ENCODE results near the gene DRG1.
"Not testable (repeated sequence)": the region's sequence is repeated elsewhere in the genome, so short reads cannot be mapped to it uniquely, and the experiment has no call there.

Gene DRG1, protein sequence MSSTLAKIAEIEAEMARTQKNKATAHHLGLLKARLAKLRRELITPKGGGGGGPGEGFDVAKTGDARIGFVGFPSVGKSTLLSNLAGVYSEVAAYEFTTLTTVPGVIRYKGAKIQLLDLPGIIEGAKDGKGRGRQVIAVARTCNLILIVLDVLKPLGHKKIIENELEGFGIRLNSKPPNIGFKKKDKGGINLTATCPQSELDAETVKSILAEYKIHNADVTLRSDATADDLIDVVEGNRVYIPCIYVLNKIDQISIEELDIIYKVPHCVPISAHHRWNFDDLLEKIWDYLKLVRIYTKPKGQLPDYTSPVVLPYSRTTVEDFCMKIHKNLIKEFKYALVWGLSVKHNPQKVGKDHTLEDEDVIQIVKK

DNA sequence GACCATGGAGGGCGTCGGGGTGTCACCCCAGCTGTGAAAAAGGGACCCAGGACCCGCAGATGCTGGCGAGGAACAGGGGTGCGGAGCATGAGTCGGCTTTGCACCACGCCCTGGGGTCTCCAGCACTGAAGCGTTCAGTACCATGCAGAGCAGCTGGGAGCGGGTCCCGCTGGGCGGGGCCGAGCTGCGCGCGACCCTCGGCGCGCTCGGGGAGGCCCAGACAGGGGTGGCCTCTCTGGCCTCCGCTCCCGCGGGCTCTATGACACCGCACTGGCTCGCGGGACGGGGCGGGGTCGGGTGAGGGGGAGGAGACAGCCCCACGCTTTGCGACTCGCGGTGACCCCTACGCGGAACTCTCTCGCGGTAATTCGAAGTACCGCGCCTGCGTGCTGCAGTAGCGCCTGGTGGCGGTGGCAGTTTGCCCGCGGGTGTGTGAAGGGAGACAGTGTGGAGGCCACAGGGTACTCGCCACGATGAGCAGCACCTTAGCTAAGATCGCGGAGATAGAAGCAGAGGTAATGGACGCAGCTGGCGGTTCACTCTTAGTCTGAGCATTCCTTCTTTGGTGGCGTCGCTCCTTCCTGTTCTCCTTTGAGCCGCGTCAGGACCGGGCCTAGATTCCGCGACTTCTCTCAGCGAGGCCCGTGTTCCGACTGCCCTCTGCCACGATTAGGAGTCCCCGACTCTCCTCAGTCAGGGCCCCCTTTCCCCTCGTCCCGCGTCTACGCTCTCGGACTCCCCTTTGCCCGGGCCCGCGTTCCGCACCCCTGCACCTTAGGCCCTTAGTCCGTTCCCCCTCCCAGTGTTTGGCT, at the start of gene DRG1:
Gene DRG1 (plus strand): TSS at position 394 of the 812 bp plus-strand sequence. CDS start 80 bp downstream, at position 474.
- Mint-ChIP-seq H3K27ac (peak within 1 kb of the TSS; percentile 91), H3K9me3 (peaks cover 2% of the 10 kb centered on the region), H3K4me1 (ENCODE audit: low read depth) (peaks cover 15% of the 10 kb centered on the region), H3K4me3 (peak within 1 kb of the TSS; percentile 95), H3K27me3 (ENCODE audit: low read depth) (peaks cover 3% of the 10 kb centered on the region), H3K36me3 (ENCODE audit: low read depth) (peaks cover 14% of the 10 kb centered on the region)

DNA sequence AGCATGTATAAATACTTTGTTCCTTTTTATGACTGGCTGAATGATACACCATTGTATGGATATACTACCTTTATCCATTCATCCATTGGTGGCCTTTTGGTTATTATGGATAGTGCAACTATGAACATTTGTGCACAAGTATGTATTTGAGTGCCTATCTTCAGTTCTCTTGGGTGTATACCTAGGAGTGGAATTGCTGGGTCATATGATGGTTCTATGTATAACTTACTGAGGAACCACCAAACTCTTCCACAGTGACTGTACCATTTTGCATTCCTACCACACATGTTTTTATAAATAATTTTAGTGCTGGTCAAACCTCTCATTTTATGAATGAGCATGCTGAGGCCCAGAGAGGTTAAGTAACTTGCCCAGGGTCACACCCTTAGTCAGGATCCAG, 49.4 kb upstream of the DRG1 start:
- Mint-ChIP-seq H3K27me3 (ENCODE audit: low read depth) (peaks cover 11% of the 10 kb centered on the region), H3K36me3 (ENCODE audit: low read depth) (no peaks in the 10 kb centered on the region), H3K4me1 (ENCODE audit: low read depth) (peaks cover 7% of the 10 kb centered on the region), H3K27ac (no peak overlapping the region), H3K4me3 (no peak overlapping the region), H3K9me3 (no peaks in the 10 kb centered on the region)

DNA sequence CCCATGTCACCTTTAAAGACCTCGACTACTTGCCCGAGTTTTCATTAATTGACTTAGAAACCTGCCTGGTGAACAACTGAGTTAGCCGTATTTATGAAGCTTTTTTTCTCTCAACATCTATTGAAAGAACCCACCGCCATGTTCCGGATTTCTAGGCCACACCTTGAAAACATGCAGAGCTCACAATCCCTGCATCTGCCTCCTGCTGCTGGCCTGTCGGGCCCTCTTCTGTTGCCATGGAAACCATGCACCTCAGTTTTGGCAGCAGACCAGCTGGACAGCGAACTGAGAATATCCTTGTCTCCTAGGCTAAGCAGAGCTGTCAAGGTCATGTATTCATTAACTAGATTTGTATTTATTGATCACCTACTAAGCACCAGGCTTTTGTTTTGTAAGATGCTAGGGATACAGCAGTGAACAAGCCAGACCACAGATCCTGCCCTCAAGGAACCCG, 49.0 kb upstream of the DRG1 start:
- Mint-ChIP-seq H3K9me3 (no peaks in the 10 kb centered on the region), H3K27me3 (ENCODE audit: low read depth) (peaks cover 11% of the 10 kb centered on the region), H3K36me3 (ENCODE audit: low read depth) (no peaks in the 10 kb centered on the region), H3K4me1 (ENCODE audit: low read depth) (peaks cover 6% of the 10 kb centered on the region), H3K27ac (no peak overlapping the region), H3K4me3 (no peak overlapping the region)

DNA sequence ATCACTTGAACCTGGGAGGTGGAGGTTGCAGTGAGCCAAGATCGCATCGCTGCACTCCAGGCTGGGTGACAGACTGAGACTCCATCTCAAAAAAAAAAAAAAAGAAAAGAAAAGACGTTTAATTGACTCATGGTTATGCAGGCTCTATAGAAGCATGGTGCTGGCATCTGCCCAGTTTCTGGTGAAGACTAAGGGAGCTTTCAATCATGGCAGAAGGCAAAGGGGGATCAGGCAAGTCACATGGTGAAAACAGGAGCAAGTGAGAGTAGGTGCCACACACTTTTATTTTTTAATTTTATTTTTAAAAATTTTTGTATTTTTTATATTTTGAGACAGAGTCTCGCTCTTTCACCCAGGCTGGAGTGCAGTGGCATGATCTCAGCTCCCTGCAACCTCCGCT, 44.9 kb upstream of the DRG1 start:
- H3K9me3 Mint-ChIP-seq, result no peaks in the 10 kb centered on the region
- peaks cover 19% of the 10 kb centered on the region for H3K27me3 Mint-ChIP-seq (ENCODE audit: low read depth)
- H3K4me1 Mint-ChIP-seq (ENCODE audit: low read depth), result peaks cover 1% of the 10 kb centered on the region
- no peak overlapping the region for H3K27ac Mint-ChIP-seq
- no peaks in the 10 kb centered on the region for H3K36me3 Mint-ChIP-seq (ENCODE audit: low read depth)
- H3K4me3 Mint-ChIP-seq, result no peak overlapping the region

DNA sequence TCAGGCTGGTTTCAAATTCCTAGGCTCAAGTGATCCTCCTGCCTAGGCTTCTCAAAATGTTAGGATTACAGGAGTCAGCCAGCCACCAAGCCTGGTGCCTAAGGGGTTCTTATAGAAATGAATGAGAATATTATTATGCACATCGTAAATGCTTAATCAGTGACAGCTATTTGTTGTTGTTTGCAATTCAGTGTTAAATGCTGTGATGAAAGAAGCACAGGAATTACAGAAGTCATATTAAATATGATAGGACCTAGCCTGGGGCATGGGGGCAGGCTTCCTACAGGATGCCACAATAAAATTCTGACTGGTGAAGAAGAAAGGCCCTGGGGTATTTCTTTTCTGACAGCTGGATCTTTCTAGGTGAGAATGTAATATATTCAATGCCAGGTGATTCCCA, 39.4 kb upstream of the DRG1 start:
- H3K4me3 Mint-ChIP-seq, result no peak overlapping the region
- peaks cover 8% of the 10 kb centered on the region for H3K27me3 Mint-ChIP-seq (ENCODE audit: low read depth)
- no peaks in the 10 kb centered on the region for H3K36me3 Mint-ChIP-seq (ENCODE audit: low read depth)
- no peaks in the 10 kb centered on the region for H3K4me1 Mint-ChIP-seq (ENCODE audit: low read depth)
- no peaks in the 10 kb centered on the region for H3K9me3 Mint-ChIP-seq
- no peak overlapping the region for H3K27ac Mint-ChIP-seq

DNA sequence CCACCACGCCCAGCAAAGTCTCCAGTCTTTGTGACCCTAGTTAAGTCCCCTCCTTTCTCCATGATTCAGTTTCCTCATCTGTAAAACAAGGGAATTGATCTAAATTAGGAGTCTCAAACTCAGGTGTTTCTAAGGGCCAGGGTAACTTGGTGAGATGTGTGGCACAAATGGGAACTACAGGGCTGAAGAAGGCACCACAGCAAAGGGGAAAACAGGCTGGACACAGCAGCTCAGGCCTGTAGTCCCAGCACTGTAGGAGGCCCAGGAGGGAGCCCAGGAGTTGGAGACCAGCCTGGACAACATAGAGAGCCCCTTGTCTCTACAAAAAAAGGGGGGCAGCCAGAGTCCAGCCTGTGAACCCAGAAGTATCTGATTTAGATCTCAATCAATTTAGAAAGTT, 37.7 kb upstream of the DRG1 start:
- H3K9me3 Mint-ChIP-seq, result no peaks in the 10 kb centered on the region
- peaks cover 3% of the 10 kb centered on the region for H3K27me3 Mint-ChIP-seq (ENCODE audit: low read depth)
- H3K4me1 Mint-ChIP-seq (ENCODE audit: low read depth), result no peaks in the 10 kb centered on the region
- H3K27ac Mint-ChIP-seq, result no peak overlapping the region
- H3K36me3 Mint-ChIP-seq (ENCODE audit: low read depth), result no peaks in the 10 kb centered on the region
- no peak overlapping the region for H3K4me3 Mint-ChIP-seq

DNA sequence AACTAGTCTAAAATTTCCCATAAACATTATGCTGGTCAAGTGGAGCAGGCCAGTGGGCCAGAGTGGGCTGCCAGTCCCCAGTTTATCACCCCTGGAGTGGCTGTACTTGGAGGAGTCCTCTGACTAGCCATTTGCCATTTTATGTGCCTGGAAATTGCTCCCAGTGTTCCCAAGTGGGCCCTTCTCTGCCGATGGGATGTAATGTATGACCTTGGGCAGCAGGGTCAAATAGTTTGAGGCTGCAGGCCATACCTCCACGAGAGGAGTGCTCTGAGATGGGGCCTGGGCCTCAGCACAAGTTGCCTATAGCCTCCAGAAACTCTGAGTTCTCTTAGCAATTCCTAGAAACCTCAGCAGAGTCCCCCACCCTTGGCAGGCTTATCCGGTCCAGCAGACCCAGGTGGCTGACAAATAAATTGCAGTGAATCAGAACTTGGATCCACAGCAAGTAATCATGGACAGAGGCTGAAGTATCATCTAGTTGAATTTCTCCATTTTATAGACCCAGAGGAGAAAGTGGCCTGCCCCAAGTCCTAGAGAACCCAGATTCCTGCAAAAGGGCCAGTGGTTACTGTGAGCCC, 35.4 kb upstream of the DRG1 start:
- Mint-ChIP-seq H3K4me1 (ENCODE audit: low read depth) (peaks cover 5% of the 10 kb centered on the region), H3K4me3 (no peak overlapping the region), H3K27ac (no peak overlapping the region), H3K9me3 (no peaks in the 10 kb centered on the region), H3K27me3 (ENCODE audit: low read depth) (peaks cover 4% of the 10 kb centered on the region), H3K36me3 (ENCODE audit: low read depth) (no peaks in the 10 kb centered on the region)

DNA sequence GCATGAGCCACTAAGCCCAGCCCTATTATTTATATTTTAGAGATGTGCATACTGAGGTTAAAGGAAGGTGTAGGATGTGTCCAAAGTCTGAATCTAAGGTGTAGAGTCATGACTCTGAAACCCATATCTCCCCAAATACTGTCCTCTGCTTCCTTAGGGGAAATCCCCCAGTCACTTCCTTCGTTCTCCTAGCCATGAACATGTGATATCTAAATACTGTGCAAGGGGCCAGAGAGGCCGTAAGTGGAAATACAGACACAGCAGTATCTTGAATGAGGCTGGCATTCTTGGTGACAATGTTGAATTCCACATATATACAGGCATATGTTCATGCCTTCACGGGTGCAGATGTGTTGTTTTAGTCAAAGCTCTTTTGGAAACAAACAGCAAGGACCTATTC, 32.0 kb upstream of the DRG1 start:
- Mint-ChIP-seq H3K9me3 (no peaks in the 10 kb centered on the region), H3K27me3 (ENCODE audit: low read depth) (peaks cover 4% of the 10 kb centered on the region), H3K4me3 (no peak overlapping the region), H3K27ac (no peak overlapping the region), H3K4me1 (ENCODE audit: low read depth) (peaks cover 5% of the 10 kb centered on the region), H3K36me3 (ENCODE audit: low read depth) (no peaks in the 10 kb centered on the region)

DNA sequence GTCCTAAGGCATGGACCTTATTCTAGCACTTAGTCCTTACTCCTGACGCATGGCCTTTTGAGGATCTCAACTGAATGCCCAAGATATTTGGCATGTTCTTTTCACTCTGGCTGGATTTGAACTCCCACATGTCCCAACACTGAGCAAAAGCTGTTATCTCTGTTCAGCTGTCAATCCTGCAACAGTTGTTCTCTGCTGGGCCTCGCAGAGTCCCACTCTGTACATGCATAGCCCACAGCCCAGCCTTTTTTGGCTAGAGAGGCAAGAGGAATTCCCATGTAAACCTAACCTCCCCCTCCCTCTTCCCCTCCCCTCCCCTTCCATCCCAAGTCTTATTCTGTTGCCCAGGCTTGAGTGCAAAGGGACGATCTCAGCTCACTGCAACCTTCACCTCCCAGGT, 21.8 kb upstream of the DRG1 start:
- Mint-ChIP-seq H3K4me3 (no peak overlapping the region), H3K27ac (no peak overlapping the region), H3K9me3 (no peaks in the 10 kb centered on the region), H3K4me1 (ENCODE audit: low read depth) (no peaks in the 10 kb centered on the region), H3K27me3 (ENCODE audit: low read depth) (peaks cover 3% of the 10 kb centered on the region), H3K36me3 (ENCODE audit: low read depth) (no peaks in the 10 kb centered on the region)

DNA sequence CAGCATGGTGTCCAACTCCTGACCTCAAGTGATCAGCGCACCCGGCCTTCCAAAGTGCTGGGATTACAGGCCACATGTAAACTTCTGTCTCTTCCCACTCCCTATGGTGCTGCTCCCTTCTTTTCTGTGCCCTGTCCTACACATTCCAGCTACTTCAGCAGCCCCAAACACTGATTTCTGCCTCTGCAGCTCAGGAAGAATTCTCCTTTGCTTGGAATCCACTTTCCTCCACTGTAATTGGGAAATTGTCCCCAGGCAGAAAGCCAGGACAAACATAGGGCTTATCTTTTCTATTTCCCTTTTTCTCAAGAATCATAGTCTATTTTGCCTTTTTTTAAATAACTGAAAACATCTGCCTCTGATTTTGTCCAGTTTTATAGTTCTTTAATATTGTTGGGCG, 21.3 kb upstream of the DRG1 start:
- no peaks in the 10 kb centered on the region for H3K9me3 Mint-ChIP-seq
- no peak overlapping the region for H3K4me3 Mint-ChIP-seq
- H3K27ac Mint-ChIP-seq, result no peak overlapping the region
- no peaks in the 10 kb centered on the region for H3K36me3 Mint-ChIP-seq (ENCODE audit: low read depth)
- H3K4me1 Mint-ChIP-seq (ENCODE audit: low read depth), result no peaks in the 10 kb centered on the region
- peaks cover 3% of the 10 kb centered on the region for H3K27me3 Mint-ChIP-seq (ENCODE audit: low read depth)

DNA sequence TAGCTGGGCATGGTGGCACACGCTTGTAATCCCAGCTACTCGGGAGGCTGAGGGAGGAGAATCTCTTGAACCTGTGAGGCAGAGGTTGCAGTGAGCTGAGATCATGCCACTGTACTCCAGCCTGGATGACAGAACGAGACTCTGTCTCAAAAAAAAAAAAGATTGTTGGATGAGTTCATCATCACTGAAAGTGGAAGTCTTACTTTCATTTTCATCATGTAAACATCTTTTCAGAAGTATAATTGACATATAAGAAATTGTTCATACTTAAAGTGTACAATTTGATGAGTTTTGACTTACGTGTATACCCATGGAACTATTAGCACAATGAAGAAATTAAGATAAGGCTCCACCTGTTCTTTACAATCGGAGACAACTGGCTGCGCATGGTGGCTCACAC, 20.8 kb upstream of the DRG1 start:
- not testable (repeated sequence) for H3K4me3 Mint-ChIP-seq; H3K36me3 Mint-ChIP-seq (ENCODE audit: low read depth); H3K27me3 Mint-ChIP-seq (ENCODE audit: low read depth); H3K9me3 Mint-ChIP-seq; H3K27ac Mint-ChIP-seq; H3K4me1 Mint-ChIP-seq (ENCODE audit: low read depth)

DNA sequence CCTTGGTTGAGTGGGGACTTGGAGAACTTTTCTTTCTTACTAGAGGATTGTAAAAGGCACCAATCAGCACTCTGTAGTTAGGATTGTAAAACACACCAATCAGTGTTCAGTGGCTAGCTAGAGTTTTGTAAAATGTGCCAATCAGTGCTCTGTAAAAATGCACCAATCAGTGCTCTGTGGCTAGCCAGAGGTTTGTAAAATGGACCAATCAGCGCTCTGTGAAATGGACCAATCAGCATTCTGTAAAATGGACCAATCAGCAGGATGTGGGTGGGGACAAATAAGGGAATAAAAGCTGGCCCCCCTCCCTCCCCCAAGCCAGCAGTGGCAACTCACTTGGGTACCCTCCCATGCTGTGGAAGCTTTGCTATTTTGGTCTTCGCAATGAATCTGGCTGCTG, 5.5 kb upstream of the DRG1 start:
- Mint-ChIP-seq H3K4me3 (no peak overlapping the region), H3K27ac (no peak overlapping the region), H3K4me1 (ENCODE audit: low read depth) (peaks cover 3% of the 10 kb centered on the region), H3K9me3 (peaks cover 4% of the 10 kb centered on the region), H3K27me3 (ENCODE audit: low read depth) (peaks cover 8% of the 10 kb centered on the region), H3K36me3 (ENCODE audit: low read depth) (no peaks in the 10 kb centered on the region)

DNA sequence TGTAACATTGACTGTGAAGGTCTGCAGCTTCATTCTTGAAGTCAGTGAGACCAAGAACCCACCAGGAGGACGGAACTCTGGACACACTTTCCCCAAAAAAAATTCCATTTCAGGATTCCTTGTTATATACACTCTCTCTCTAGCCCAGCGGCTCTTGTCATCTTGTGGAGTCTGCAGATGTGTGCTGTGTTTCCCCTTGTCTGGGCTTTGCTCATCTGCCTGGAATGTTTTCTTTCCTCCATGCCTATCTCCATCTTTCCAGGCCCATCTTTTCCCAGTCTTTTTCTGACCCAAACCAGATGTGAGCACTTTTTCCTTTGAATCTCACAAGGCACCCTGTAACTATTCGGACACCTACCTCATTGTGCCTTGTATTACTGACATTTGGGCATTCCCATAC, 5.1 kb upstream of the DRG1 start:
- H3K27me3 Mint-ChIP-seq (ENCODE audit: low read depth), result peaks cover 8% of the 10 kb centered on the region
- no peaks in the 10 kb centered on the region for H3K36me3 Mint-ChIP-seq (ENCODE audit: low read depth)
- no peak overlapping the region for H3K4me3 Mint-ChIP-seq
- peaks cover 4% of the 10 kb centered on the region for H3K9me3 Mint-ChIP-seq
- H3K27ac Mint-ChIP-seq, result no peak overlapping the region
- peaks cover 3% of the 10 kb centered on the region for H3K4me1 Mint-ChIP-seq (ENCODE audit: low read depth)

DNA sequence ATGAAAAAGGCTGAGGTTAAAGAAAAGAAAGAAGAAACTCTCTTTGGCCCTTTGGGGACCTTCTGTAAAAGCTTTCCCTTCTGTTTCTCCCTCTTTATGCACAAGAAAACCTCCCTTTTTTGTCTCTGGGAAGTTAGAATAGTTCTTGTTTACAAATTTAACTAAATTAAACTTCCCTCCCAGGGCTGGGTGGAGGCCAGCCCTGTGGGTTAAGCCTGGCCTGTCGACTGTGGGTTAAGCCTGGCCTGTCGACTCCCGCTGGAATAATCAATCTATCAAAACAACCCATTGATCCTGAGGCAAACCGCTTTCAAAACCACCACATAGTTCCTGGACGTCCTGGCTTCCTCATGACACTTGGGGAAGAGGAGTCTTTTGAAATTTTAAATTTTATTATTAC, 1.2 kb upstream of the DRG1 start:
- no peak overlapping the region for H3K27ac Mint-ChIP-seq
- no peak overlapping the region for H3K4me3 Mint-ChIP-seq
- H3K36me3 Mint-ChIP-seq (ENCODE audit: low read depth), result peaks cover 12% of the 10 kb centered on the region
- peaks cover 5% of the 10 kb centered on the region for H3K27me3 Mint-ChIP-seq (ENCODE audit: low read depth)
- peaks cover 4% of the 10 kb centered on the region for H3K9me3 Mint-ChIP-seq
- peaks cover 14% of the 10 kb centered on the region for H3K4me1 Mint-ChIP-seq (ENCODE audit: low read depth)

DNA sequence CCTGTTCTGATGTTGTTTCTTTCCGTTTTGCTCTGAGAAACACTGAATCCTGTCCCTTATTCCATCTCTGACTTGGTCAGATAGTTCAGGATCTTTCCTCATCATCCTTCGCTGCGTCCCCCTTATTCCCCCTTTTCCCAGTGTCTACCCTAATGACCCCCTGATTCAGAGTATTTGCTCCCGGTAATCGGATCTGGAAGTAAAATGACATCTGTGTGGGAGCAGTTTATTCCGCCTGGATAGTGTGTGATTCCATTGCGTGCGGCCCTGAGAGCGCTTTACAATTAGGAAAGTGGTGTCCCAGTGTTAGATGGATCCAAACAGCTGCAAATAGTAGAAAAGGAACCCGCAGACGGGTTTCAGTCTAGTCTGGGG, 606 bp downstream of the DRG1 start:
- Mint-ChIP-seq H3K4me3 (peak overlapping the region; percentile 95), H3K36me3 (ENCODE audit: low read depth) (peaks cover 14% of the 10 kb centered on the region), H3K4me1 (ENCODE audit: low read depth) (peaks cover 15% of the 10 kb centered on the region), H3K9me3 (no peaks in the 10 kb centered on the region), H3K27ac (peak overlapping the region; percentile 91), H3K27me3 (ENCODE audit: low read depth) (no peaks in the 10 kb centered on the region)

Measured in T-helper 1 cell treated with Interleukin-12 subunit alpha and Interleukin-12 subunit beta and Interleukin-4 antibody, amounts not matched to agents 30 μg/mL and 1 μg/mL, for 36 hours (primary cell).